ENCODE data around the gene FBXW12. TPM values are rescaled to one million over a fixed set of nuclear protein-coding genes. Genes with fewer than 3 reads are reported as not detected.
A peak's percentile ranks its signal among the peaks of the same experiment; 100 is the strongest.

The FBXW12 gene
- total and polyA plus RNA-seq, 2 donors (not counting 3 experiments of a cell fraction or from before 2014, with no cell fraction given): not detected

DNA sequence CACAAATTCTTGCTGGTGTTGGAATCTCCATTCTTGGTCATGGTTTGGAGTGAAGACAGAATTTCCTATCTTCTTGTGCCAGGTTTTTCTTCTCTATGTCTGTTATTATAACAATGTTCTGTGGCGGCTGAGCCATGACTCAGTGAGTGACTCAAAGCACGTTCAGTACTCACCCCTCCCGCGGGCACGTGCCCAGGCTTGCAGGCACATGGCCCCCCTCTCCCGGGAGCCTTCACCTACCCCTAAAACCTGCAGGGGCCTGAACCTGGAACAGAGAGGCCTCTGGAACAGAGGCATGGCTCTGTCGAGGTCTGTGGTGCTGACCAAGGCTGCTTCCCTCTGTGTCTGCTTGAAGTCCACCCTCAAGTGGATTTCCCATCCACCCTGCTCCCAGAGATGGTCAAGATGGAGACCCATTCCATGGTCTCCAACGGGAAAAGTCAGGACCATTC is 30.3 kb downstream of the FBXW12 start:
- Histone ChIP-seq H3K4me1 (ENCODE audit: control insufficient read depth, extremely low read depth, insufficient read depth, low read length) (peaks cover 10% of the 10 kb centered on the region), H3K9me3 (replicated peaks; ENCODE audit: control insufficient read depth, insufficient read depth, low read length) (no peaks in the 10 kb centered on the region), H3K9ac (replicated peaks; ENCODE audit: extremely low read depth, insufficient read depth, low read length) (no peak overlapping the region), H3K4me3 (replicated peaks in 1 of 3; ENCODE audit: insufficient read depth in 1 of 3, low read depth in 1 of 3, low read length in 3 of 3) (no peak overlapping the region), H3K9me1 (replicated peaks; ENCODE audit: control insufficient read depth, extremely low read depth, insufficient read depth, low read length) (no peaks in the 10 kb centered on the region), H3K4me2 (ENCODE audit: insufficient read depth, low read length) (no peak overlapping the region), H3K27ac (ENCODE audit: insufficient read depth, low read depth, low read length) (no peak overlapping the region), H3K79me2 (ENCODE audit: control insufficient read depth, insufficient read depth, low read length) (no peaks in the 10 kb centered on the region), H3K27me3 (ENCODE audit: control insufficient read depth in 2 of 2, insufficient read depth in 2 of 2, low read length in 2 of 2) (peaks cover 0 to 1% of the 10 kb centered on the region in 2 experiments), H4K20me1 (replicated peaks; ENCODE audit: control insufficient read depth, extremely low read depth, insufficient read depth, low read length) (no peaks in the 10 kb centered on the region), H3K36me3 (ENCODE audit: control insufficient read depth in 2 of 2, extremely low read depth in 1 of 2, insufficient read depth in 2 of 2, low read length in 2 of 2) (peaks cover 0 to 13% of the 10 kb centered on the region in 2 experiments), H2AFZ (ENCODE audit: low read depth, low read length) (peak overlapping the region; percentile 1)
- dilution Hi-C loops (cut with MboI; ENCODE audit: extremely low pct_ligation_motif_present, low sequenced_read_pairs): no loop called here
- peak; percentile 92 for FAIRE-seq
- TF ChIP-seq POLR2AphosphoS5 (IDR thresholded peaks at IDR 0.05; ENCODE audit: insufficient read depth, low read depth, low read length): peak; percentile 40
- peak; percentile 95 for TF ChIP-seq FOS (IDR thresholded peaks at IDR 0.05; ENCODE audit: borderline replicate concordance, insufficient read depth, low read length)
- no peak for TF ChIP-seq GATA2 (IDR thresholded peaks at IDR 0.05; ENCODE audit: insufficient read depth, insufficient read length, low read depth, low read length)
- TF ChIP-seq, protein P1, sequence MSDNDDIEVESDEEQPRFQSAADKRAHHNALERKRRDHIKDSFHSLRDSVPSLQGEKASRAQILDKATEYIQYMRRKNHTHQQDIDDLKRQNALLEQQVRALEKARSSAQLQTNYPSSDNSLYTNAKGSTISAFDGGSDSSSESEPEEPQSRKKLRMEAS (IDR thresholded peaks at IDR 0.05; ENCODE audit: insufficient read depth, insufficient read length): peak; percentile 77
- TF ChIP-seq EZH2 (IDR thresholded peaks at IDR 0.05; ENCODE audit: borderline replicate concordance, low read depth, low read length, severe bottlenecking): no peak
- TF ChIP-seq JUN (IDR thresholded peaks at IDR 0.05; ENCODE audit: borderline replicate concordance, insufficient read depth, insufficient read length, low read depth): peak; percentile 64
- peak; percentile 93 for TF ChIP-seq MYC (IDR thresholded peaks at IDR 0.05; ENCODE audit: low read depth, low read length)
- TF ChIP-seq, protein P2, sequence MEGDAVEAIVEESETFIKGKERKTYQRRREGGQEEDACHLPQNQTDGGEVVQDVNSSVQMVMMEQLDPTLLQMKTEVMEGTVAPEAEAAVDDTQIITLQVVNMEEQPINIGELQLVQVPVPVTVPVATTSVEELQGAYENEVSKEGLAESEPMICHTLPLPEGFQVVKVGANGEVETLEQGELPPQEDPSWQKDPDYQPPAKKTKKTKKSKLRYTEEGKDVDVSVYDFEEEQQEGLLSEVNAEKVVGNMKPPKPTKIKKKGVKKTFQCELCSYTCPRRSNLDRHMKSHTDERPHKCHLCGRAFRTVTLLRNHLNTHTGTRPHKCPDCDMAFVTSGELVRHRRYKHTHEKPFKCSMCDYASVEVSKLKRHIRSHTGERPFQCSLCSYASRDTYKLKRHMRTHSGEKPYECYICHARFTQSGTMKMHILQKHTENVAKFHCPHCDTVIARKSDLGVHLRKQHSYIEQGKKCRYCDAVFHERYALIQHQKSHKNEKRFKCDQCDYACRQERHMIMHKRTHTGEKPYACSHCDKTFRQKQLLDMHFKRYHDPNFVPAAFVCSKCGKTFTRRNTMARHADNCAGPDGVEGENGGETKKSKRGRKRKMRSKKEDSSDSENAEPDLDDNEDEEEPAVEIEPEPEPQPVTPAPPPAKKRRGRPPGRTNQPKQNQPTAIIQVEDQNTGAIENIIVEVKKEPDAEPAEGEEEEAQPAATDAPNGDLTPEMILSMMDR (IDR thresholded peaks at IDR 0.05; ENCODE audit: extremely low read depth in 1 of 2, insufficient read depth in 1 of 2, low read depth in 1 of 2, low read length in 2 of 2): no peak
- TF ChIP-seq POLR2A (IDR thresholded peaks at IDR 0.05; ENCODE audit: low read depth, low read length): no peak
- intact Hi-C loops (cut with micrococcal nuclease): no loop called here
- peak; percentile 89 for DNase-seq (ENCODE audit: low read depth, low spot score)
- no TSS peak for BruUV-seq (replicated peaks)
- ChIA-PET CTCF (interaction anchor here (3.3 to 12.6 kb wide), 2 partner anchors 34 to 145 kb away, joined by 86 to 716 read pairs; no protein-coding TSS in a partner anchor), POLR2A (no interaction called here)
